ENCODE data around the gene SPATA24.
"Not testable (repeated sequence)": the region's sequence is repeated elsewhere in the genome, so short reads cannot be mapped to it uniquely, and the experiment has no call there.

The SPATA24 gene

DNA sequence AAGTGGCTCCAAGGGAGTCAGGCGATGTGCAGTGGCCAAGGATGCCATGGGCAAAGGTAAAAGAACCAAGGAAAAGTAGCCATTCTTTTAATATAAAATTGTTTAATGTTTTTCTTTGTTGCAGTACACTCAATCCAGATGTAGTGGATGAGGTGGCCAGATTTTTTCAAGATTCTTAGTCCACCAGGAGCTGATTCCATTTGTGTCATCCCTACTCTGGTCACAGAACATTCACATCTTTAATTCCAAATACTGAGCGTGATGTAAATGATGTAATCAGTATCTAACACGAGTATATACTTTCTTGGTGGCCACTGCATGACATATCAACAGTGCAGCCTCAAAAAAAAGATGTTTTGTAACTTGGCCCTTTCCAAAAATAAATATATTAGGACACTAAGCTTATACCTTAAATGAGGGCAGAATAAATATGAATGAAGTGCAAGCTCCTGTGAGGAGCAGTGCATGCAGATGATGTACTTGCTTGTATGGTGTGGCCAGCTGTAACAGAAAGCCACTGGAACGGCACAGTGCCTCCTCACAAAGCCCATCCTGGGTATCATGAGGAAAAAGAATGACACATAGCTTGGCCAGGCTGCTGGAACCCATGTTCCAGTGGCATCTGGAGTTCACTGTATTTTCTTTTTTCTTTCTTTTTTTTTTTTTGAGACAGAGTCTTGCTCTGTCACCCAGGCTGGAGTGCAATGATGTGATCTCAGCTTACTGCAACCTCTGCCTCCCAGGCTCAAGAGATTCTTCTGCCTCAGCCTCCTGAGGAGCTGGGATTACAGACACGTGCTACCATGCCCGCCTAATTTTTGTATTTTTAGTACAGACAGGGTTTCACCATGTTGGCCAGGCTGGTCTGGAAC is 6.5 kb upstream of the SPATA24 start:
- Histone ChIP-seq H3K36me3 (replicated peaks; ENCODE audit: insufficient read depth, low read length) (no peaks in the 10 kb centered on the region), H3K9me3 (replicated peaks; ENCODE audit: insufficient read depth, low read length) (no peaks in the 10 kb centered on the region), H3F3A (ENCODE audit: insufficient read depth, low read length) (peaks cover 24% of the 10 kb centered on the region), H3K79me2 (ENCODE audit: low read length) (no peaks in the 10 kb centered on the region), H3K4me1 (ENCODE audit: low read length) (peaks cover 38% of the 10 kb centered on the region), H3K27ac (ENCODE audit: low read length) (no peak overlapping the region), H3K27me3 (replicated peaks; ENCODE audit: insufficient read depth, low read length) (no peaks in the 10 kb centered on the region), H3K4me2 (ENCODE audit: low read depth, low read length) (no peak overlapping the region), H4K20me1 (ENCODE audit: insufficient read depth, low read length) (no peaks in the 10 kb centered on the region), H2AFZ (ENCODE audit: low read length) (no peak overlapping the region), H3K9ac (ENCODE audit: low read length) (no peak overlapping the region), H3K9me2 (replicated peaks; ENCODE audit: insufficient read depth, low read length) (no peaks in the 10 kb centered on the region), H3K4me3 (ENCODE audit: low read length) (no peak overlapping the region)
- no peak for TF ChIP-seq EZH2 (optimal IDR thresholded peaks at IDR 0.05; ENCODE audit: low read depth, low read length)
- TF ChIP-seq, protein P1, sequence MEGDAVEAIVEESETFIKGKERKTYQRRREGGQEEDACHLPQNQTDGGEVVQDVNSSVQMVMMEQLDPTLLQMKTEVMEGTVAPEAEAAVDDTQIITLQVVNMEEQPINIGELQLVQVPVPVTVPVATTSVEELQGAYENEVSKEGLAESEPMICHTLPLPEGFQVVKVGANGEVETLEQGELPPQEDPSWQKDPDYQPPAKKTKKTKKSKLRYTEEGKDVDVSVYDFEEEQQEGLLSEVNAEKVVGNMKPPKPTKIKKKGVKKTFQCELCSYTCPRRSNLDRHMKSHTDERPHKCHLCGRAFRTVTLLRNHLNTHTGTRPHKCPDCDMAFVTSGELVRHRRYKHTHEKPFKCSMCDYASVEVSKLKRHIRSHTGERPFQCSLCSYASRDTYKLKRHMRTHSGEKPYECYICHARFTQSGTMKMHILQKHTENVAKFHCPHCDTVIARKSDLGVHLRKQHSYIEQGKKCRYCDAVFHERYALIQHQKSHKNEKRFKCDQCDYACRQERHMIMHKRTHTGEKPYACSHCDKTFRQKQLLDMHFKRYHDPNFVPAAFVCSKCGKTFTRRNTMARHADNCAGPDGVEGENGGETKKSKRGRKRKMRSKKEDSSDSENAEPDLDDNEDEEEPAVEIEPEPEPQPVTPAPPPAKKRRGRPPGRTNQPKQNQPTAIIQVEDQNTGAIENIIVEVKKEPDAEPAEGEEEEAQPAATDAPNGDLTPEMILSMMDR (IDR thresholded peaks at IDR 0.05; ENCODE audit: low read length): no peak
- no peak for TF ChIP-seq EZH2phosphoT487 (IDR thresholded peaks at IDR 0.05; ENCODE audit: low read length)
- no peak for DNase-seq

DNA sequence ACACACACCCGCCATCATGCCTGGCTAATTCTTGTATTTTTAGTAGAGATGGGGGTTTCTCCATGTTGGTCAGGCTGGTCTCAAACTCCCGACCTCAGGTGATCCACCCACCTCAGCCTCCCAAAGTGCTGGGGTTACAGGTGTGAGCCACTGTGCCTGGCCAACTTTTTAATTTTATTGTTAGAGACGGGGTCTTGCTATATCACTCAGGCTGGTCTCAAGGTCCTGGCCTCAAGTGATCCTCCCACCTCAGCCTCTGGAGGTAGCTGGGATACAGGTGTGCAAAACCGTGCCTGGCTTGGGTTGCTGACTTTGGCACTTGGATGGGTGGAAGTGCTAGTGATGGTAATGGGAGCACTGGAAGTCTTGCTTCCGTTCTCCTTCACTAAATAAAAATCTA is 5.2 kb upstream of the SPATA24 start:
- H3K4me3 ChIP-seq (ENCODE audit: low read length); H3K27me3 ChIP-seq (replicated peaks; ENCODE audit: insufficient read depth, low read length); H3K9me2 ChIP-seq (replicated peaks; ENCODE audit: insufficient read depth, low read length); H4K20me1 ChIP-seq (ENCODE audit: insufficient read depth, low read length); DNase-seq; H3K9ac ChIP-seq (ENCODE audit: low read length); H3K4me2 ChIP-seq (ENCODE audit: low read depth, low read length); H2AFZ ChIP-seq (ENCODE audit: low read length); H3K79me2 ChIP-seq (ENCODE audit: low read length); H3K36me3 ChIP-seq (replicated peaks; ENCODE audit: insufficient read depth, low read length); H3K9me3 ChIP-seq (replicated peaks; ENCODE audit: insufficient read depth, low read length); H3K27ac ChIP-seq (ENCODE audit: low read length): not testable (repeated sequence)
- peaks cover 15% of the 10 kb centered on the region for H3F3A ChIP-seq (ENCODE audit: insufficient read depth, low read length)
- H3K4me1 ChIP-seq (ENCODE audit: low read length): peaks cover 35% of the 10 kb centered on the region

DNA sequence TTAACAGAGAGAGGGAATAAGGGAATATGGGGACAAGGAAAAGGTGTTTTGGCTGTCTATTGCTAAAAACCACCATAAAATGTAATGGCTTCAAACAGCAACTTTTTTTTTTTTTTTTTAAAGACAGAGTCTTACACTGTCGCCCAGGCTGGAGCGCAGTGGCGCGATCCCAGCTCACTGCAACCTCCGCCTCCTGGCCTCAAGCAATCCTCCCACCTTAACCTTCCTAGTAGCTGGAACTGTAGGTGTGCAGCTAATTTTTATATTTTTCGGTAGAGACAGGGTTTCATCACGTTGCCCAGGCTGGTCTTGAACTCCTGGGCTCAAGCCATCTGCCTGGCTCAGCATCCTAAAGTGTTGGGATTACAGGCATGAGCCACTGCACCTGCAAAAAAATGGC is 4.3 kb upstream of the SPATA24 start:
- TF ChIP-seq, protein P1 (IDR thresholded peaks at IDR 0.05; ENCODE audit: low read length): no peak
- TF ChIP-seq EZH2phosphoT487 (IDR thresholded peaks at IDR 0.05; ENCODE audit: low read length): no peak
- no peak for TF ChIP-seq EZH2 (optimal IDR thresholded peaks at IDR 0.05; ENCODE audit: low read depth, low read length)
- no peak overlapping the region for H3K27ac ChIP-seq (ENCODE audit: low read length)
- H2AFZ ChIP-seq (ENCODE audit: low read length): 0 out of 2 replicates have a peak overlapping the region, but pooled peaks have one; percentile 25
- DNase-seq: no peak
- no peaks in the 10 kb centered on the region for H3K27me3 ChIP-seq (replicated peaks; ENCODE audit: insufficient read depth, low read length)
- H3F3A ChIP-seq (ENCODE audit: insufficient read depth, low read length): peaks cover 14% of the 10 kb centered on the region
- no peaks in the 10 kb centered on the region for H3K36me3 ChIP-seq (replicated peaks; ENCODE audit: insufficient read depth, low read length)
- H3K9me3 ChIP-seq (replicated peaks; ENCODE audit: insufficient read depth, low read length): no peaks in the 10 kb centered on the region
- no peaks in the 10 kb centered on the region for H3K9me2 ChIP-seq (replicated peaks; ENCODE audit: insufficient read depth, low read length)
- H3K4me1 ChIP-seq (ENCODE audit: low read length): peaks cover 30% of the 10 kb centered on the region
- no peak overlapping the region for H3K9ac ChIP-seq (ENCODE audit: low read length)
- H4K20me1 ChIP-seq (ENCODE audit: insufficient read depth, low read length): no peaks in the 10 kb centered on the region
- no peak overlapping the region for H3K4me2 ChIP-seq (ENCODE audit: low read depth, low read length)
- no peak overlapping the region for H3K4me3 ChIP-seq (ENCODE audit: low read length)
- peaks cover under 1% of the 10 kb centered on the region; the same call in 1 of the 2 replicates for H3K79me2 ChIP-seq (ENCODE audit: low read length)

DNA sequence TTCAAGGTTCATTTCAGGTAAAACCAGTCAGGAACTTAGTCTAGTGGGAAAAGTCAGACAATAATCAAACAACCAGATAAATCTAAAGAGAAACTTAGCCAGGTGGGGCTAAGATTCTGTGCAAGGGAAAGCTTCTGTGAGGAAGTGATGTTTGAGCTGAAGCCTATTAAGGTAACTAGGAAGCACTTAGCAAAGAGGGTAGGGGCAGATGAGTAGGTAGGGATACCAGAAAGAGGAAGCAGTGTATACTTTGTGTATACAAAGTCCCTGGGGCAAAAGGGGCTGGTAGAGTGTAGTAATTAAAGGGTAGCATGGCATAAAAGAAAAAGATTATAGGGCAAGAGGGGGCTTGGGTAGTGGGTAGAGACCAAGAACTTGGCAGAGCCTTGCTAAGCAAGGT is 3.6 kb upstream of the SPATA24 start:
- Histone ChIP-seq H4K20me1 (ENCODE audit: insufficient read depth, low read length) (no peaks in the 10 kb centered on the region), H3K4me2 (ENCODE audit: low read depth, low read length) (peak overlapping the region; percentile 4; the same call in 1 of the 2 replicates), H3K9me2 (replicated peaks; ENCODE audit: insufficient read depth, low read length) (no peaks in the 10 kb centered on the region), H3K9me3 (replicated peaks; ENCODE audit: insufficient read depth, low read length) (no peaks in the 10 kb centered on the region), H2AFZ (ENCODE audit: low read length) (0 out of 2 replicates have a peak overlapping the region, but pooled peaks have one; percentile 25), H3K9ac (ENCODE audit: low read length) (no peak overlapping the region), H3K4me3 (ENCODE audit: low read length) (no peak overlapping the region), H3K27me3 (replicated peaks; ENCODE audit: insufficient read depth, low read length) (no peaks in the 10 kb centered on the region), H3K79me2 (ENCODE audit: low read length) (peaks cover 7% of the 10 kb centered on the region; the same call in 1 of the 2 replicates), H3K27ac (ENCODE audit: low read length) (peak overlapping the region; percentile 24; the same call in 1 of the 2 replicates), H3K4me1 (ENCODE audit: low read length) (peaks cover 29% of the 10 kb centered on the region), H3F3A (ENCODE audit: insufficient read depth, low read length) (peaks cover 14% of the 10 kb centered on the region), H3K36me3 (replicated peaks; ENCODE audit: insufficient read depth, low read length) (no peaks in the 10 kb centered on the region)
- no peak for DNase-seq
- no peak for TF ChIP-seq EZH2 (optimal IDR thresholded peaks at IDR 0.05; ENCODE audit: low read depth, low read length)
- TF ChIP-seq, protein P1 (IDR thresholded peaks at IDR 0.05; ENCODE audit: low read length): no peak
- no peak for TF ChIP-seq EZH2phosphoT487 (IDR thresholded peaks at IDR 0.05; ENCODE audit: low read length)

All from MM.1S (cell line).